Panc1 (cell line): Measurements from ENCODE around the gene NLGN2. TPM values are rescaled to one million over a fixed set of nuclear protein-coding genes. Genes with fewer than 3 reads are reported as not detected.

ENCODE experiments used
- ATAC-seq: fragments of 200-7000 bp; cut with Tn5 transposase; 2 replicates; pipeline ENCODE4 v1.9.1; 2020; ENCODE audit warnings: mild to moderate bottlenecking, moderate library complexity
- BruUV-seq: library from RNA; stranded (reverse); fragments of 400-500 nt; replicated peaks from 2 replicates; lab custom pipeline; 2021; lab: Mats Ljungman, UMichigan
- CTCF ChIA-PET: fragments of 300-600 bp; sonication (Branson Sonifier 250); formaldehyde crosslinking; loops from one replicate; lab custom pipeline; 2022; ENCODE audit warnings: antibody characterized with exemption; lab: Charles Lee
- POLR2A ChIA-PET: fragments of 300-600 bp; sonication (Branson Sonifier 250); formaldehyde crosslinking; loops from one replicate; lab custom pipeline; 2022; ENCODE audit warnings: antibody characterized with exemption; lab: Charles Lee
- DNase-seq: peaks from one replicate; pipeline ENCODE4 v3.0.0-alpha.2; 2010; ENCODE audit warnings: low read depth, low spot score
- H3K27ac ChIP-seq: 2 replicates; pipeline ENCODE4 v1.5.1; 2011; ENCODE audit warnings: mild to moderate bottlenecking, low read length, inconsistent platforms
- H3K27me3 ChIP-seq: fragments of 200-500 bp; sonication (Bioruptor generic); 2 replicates; pipeline ENCODE4 v1.6.0; 2014; ENCODE audit warnings: low read length, inconsistent platforms; ENCODE audit not compliant: control insufficient read depth, insufficient read depth
- H3K36me3 ChIP-seq: fragments of 200-500 bp; sonication (Bioruptor generic); 2 replicates; pipeline ENCODE4 v1.5.1; 2014; ENCODE audit warnings: inconsistent platforms, mild to moderate bottlenecking, low read length, moderate library complexity; ENCODE audit not compliant: control insufficient read depth, insufficient read depth
- H3K4me1 ChIP-seq: 2 replicates; pipeline ENCODE4 v1.5.1; 2011; ENCODE audit warnings: inconsistent platforms, mild to moderate bottlenecking, low read length, moderate library complexity; ENCODE audit not compliant: control insufficient read depth, insufficient read depth
- H3K4me3 ChIP-seq, 2 experiments: 2 replicates each; pipeline ENCODE4 v1.5.1; 2011 to 2012; ENCODE audit warnings: low read depth in 2 of 2, low read length in 2 of 2, mild to moderate bottlenecking in 2 of 2, inconsistent platforms in 1 of 2, moderate library complexity in 1 of 2
- H3K9me3 ChIP-seq: fragments of 200-500 bp; sonication (Bioruptor generic); 2 replicates; pipeline ENCODE4 v1.5.1; 2014; ENCODE audit warnings: low read depth, mild to moderate bottlenecking, inconsistent platforms, low read length, moderate library complexity; ENCODE audit not compliant: control insufficient read depth, insufficient read depth
- POLR2AphosphoS5 ChIP-seq: IDR thresholded peaks from 2 replicates; pipeline ENCODE4 v1.6.1; 2012; ENCODE audit warnings: mild to moderate bottlenecking, low read depth, low read length, moderate library complexity
- REST ChIP-seq, 2 experiments: IDR thresholded peaks; 2 replicates each; pipeline ENCODE4 v1.6.1; 2011 to 2012; ENCODE audit warnings: low read depth in 2 of 2, control low read depth in 1 of 2, low read length in 1 of 2, mild to moderate bottlenecking in 1 of 2, moderate library complexity in 1 of 2; ENCODE audit not compliant: insufficient read depth in 1 of 2
- SIN3A ChIP-seq: IDR thresholded peaks from 2 replicates; pipeline ENCODE4 v1.6.1; 2012; ENCODE audit warnings: low read depth, mild to moderate bottlenecking, low read length, moderate library complexity, borderline replicate concordance; ENCODE audit not compliant: insufficient read depth
- TCF7L2 ChIP-seq: IDR thresholded peaks from 2 replicates; pipeline ENCODE4 v1.6.1; 2011; ENCODE audit warnings: mild to moderate bottlenecking, low read depth, low read length, inconsistent platforms
- in situ Hi-C: cut with HindIII; loops from 2 replicates; pipeline ENCODE4 v1.10.0; 2016; ENCODE audit warnings: low sequenced_read_pairs, low pct_unique_long_range_greater_than_20kb
- intact Hi-C: fragments of 100-400 bp; cut with micrococcal nuclease; formaldehyde crosslinking; loops from one replicate; pipeline ENCODE4 v1.10.0; 2022; ENCODE audit not compliant: unreplicated experiment
- total RNA-seq: library from RNA; stranded (reverse); gene quantifications from one replicate; pipeline ENCODE4 v1.2.1, GENCODE V29; 2021; ENCODE audit not compliant: unreplicated experiment
- TF ChIP-seq, protein P1 (sequence below): fragments of 450-650 bp; IDR thresholded peaks from 2 replicates; pipeline ENCODE4 v1.5.1; 2017; ENCODE audit warnings: mild to moderate bottlenecking

Gene NLGN2
- total RNA-seq, 1 experiment from 2014 or later: 33.6 TPM

DNA sequence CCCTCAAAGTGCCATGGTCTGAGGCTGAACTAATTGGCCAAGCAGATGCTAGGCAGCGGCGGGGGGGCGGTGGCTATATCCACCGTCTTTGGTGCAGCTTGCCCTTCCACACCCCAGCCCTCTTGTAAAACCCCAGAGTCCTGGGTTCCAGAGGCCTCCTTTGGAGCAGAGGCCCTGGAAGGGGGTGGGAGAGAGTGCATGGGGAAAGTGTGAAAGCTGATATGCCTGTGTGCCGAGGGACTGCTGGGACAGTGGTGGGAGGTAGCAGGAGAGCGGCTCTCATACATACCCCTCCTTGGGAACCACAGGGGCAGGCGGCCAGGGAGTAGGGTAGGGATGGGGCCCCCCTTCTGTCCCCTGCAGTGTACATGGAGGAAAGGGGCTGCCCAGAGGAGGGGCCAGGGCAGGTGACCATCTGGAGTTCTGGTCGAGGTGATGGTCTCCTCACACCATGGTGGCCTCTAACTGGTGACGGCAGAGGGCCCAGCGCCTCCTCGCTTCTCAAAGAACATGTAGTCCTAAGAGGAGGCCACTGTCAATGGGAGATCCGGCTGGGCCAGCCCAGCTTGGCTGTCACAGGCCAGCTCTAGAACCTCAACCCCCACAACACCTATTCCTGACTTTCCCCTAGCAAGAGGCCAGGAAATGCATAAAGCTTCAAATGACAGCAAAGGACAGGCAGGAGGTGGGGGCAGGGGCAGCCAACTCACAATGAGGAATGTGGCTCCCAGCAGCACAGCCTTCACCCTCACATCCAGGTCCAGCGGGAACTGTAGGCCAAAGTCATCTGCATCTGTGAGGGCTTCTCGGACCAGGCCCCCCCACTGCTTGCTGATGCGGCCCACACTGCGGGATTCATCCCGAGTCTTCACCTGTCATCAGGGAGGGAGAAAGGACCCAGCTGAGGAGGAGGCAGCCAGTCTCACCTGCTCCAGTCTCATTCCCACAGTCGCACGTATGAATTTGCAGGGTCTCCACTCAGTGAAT is 17.4 kb upstream of the NLGN2 start:
- POLR2A ChIA-PET: no interaction called here
- CTCF ChIA-PET: no interaction called here

DNA sequence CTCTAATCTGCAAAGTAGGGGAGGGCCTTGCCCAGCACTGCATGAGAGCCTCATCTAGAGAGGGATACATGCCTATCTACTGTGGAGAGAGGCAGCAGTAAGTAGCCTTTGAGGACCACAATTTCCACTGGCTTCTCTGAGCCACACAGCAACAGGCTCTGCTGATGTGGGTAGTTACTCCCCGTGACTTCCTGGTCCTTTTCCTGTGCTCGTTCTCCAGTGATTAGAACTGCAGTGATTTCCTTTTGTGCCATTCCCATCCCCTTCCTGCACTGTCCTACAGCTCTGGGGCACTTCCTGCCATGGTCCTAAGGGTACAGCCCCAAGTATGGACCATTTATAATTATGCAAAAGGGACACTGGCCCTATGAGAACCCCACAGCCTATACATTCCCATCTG is 16.3 kb upstream of the NLGN2 start:
- ChIA-PET POLR2A (no interaction called here), CTCF (no interaction called here)
- Histone ChIP-seq H3K4me1 (no peaks in the 10 kb centered on the region), H3K4me3 (no peak overlapping the region), H3K27me3 (no peaks in the 10 kb centered on the region), H3K27ac (no peak overlapping the region), H3K9me3 (no peaks in the 10 kb centered on the region), H3K36me3 (no peaks in the 10 kb centered on the region)
- intact Hi-C loops: no loop called here
- in situ Hi-C loops: no loop called here
- no peak for ATAC-seq
- TF ChIP-seq, protein P1, sequence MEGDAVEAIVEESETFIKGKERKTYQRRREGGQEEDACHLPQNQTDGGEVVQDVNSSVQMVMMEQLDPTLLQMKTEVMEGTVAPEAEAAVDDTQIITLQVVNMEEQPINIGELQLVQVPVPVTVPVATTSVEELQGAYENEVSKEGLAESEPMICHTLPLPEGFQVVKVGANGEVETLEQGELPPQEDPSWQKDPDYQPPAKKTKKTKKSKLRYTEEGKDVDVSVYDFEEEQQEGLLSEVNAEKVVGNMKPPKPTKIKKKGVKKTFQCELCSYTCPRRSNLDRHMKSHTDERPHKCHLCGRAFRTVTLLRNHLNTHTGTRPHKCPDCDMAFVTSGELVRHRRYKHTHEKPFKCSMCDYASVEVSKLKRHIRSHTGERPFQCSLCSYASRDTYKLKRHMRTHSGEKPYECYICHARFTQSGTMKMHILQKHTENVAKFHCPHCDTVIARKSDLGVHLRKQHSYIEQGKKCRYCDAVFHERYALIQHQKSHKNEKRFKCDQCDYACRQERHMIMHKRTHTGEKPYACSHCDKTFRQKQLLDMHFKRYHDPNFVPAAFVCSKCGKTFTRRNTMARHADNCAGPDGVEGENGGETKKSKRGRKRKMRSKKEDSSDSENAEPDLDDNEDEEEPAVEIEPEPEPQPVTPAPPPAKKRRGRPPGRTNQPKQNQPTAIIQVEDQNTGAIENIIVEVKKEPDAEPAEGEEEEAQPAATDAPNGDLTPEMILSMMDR: no peak
- TF ChIP-seq TCF7L2 (no peak), POLR2AphosphoS5 (no peak), SIN3A (no peak), REST (IDR thresholded peaks at IDR 0.05; ENCODE audit: insufficient read depth in 1 of 2, low read depth in 2 of 2, low read length in 1 of 2) (no peak)
- no TSS peak for BruUV-seq
- no peak for DNase-seq

More for the DNA sequence above, 17.4 kb upstream of the NLGN2 start:
- TF ChIP-seq SIN3A: no peak
- no peak for TF ChIP-seq REST (IDR thresholded peaks at IDR 0.05; ENCODE audit: insufficient read depth in 1 of 2, low read depth in 2 of 2, low read length in 1 of 2)
- TF ChIP-seq, protein P1: no peak
- TF ChIP-seq POLR2AphosphoS5: no peak
- no peak for TF ChIP-seq TCF7L2
- BruUV-seq: TSS peak; percentile 76
- DNase-seq (no peak), ATAC-seq (no peak)
- no peaks in the 10 kb centered on the region for H3K36me3 ChIP-seq
- no peaks in the 10 kb centered on the region for H3K27me3 ChIP-seq
- intact Hi-C loops (no loop called here), in situ Hi-C loops (no loop called here)
- no peaks in the 10 kb centered on the region for H3K4me1 ChIP-seq
- no peaks in the 10 kb centered on the region for H3K9me3 ChIP-seq
- no peak overlapping the region for H3K27ac ChIP-seq
- no peak overlapping the region for H3K4me3 ChIP-seq
